SK-N-SH treated with all-trans-retinoic acid at 6 μM for 48 hours (cell line): Measurements from ENCODE around the gene MCEMP1.

Experiments
- ATAC-seq: fragments of 200-7000 bp; cut with Tn5 transposase; 3 replicates; pipeline ENCODE4 v1.9.1; 2020; ENCODE audit warnings: mild to moderate bottlenecking, moderate library complexity
- ARNTL ChIP-seq: fragments of 450-650 bp; formaldehyde crosslinking; IDR thresholded peaks from 2 replicates; pipeline ENCODE4 v1.5.0; 2020; ENCODE audit warnings: low read depth, mild to moderate bottlenecking, moderate library complexity, borderline replicate concordance
- BACH2 ChIP-seq: fragments of 250-450 bp; sonication (Bioruptor Pico); IDR thresholded peaks from 2 replicates; pipeline ENCODE4 v1.9.0; 2021; ENCODE audit warnings: mild to moderate bottlenecking, borderline replicate concordance
- CSDC2 ChIP-seq: fragments of 250-450 bp; sonication (Bioruptor Pico); IDR thresholded peaks from 2 replicates; pipeline ENCODE4 v1.5.0; 2020; ENCODE audit warnings: mild to moderate bottlenecking, moderate library complexity
- ESRRG ChIP-seq: fragments of 250-450 bp; sonication (Bioruptor Pico); IDR thresholded peaks from 2 replicates; pipeline ENCODE4 v1.6.1; 2021; ENCODE audit warnings: mild to moderate bottlenecking
- GLIS3 ChIP-seq: fragments of 250-450 bp; sonication (Bioruptor Pico); IDR thresholded peaks from 2 replicates; pipeline ENCODE4 v1.5.0; 2020; ENCODE audit warnings: mild to moderate bottlenecking, moderate library complexity
- ISL1 ChIP-seq: fragments of 250-450 bp; sonication (Bioruptor Pico); IDR thresholded peaks from 2 replicates; pipeline ENCODE4 v2.1.2; 2022; ENCODE audit warnings: mild to moderate bottlenecking, moderate library complexity
- OSR1 ChIP-seq: fragments of 250-450 bp; sonication (Bioruptor Pico); IDR thresholded peaks from 2 replicates; pipeline ENCODE4 v1.8.0; 2022; ENCODE audit warnings: moderate library complexity, mild to moderate bottlenecking, inconsistent platforms
- PPARA ChIP-seq: fragments of 250-450 bp; sonication (Bioruptor Pico); IDR thresholded peaks from 2 replicates; pipeline ENCODE4 v1.5.0; 2020; ENCODE audit warnings: mild to moderate bottlenecking, borderline replicate concordance
- RARB ChIP-seq: fragments of 250-450 bp; sonication (Bioruptor Pico); IDR thresholded peaks from 2 replicates; pipeline ENCODE4 v1.8.0; 2021; ENCODE audit warnings: mild to moderate bottlenecking, moderate library complexity
- SNAI2 ChIP-seq: fragments of 250-450 bp; sonication (Bioruptor Pico); IDR thresholded peaks from 2 replicates; pipeline ENCODE4 v1.5.0; 2020; ENCODE audit warnings: mild to moderate bottlenecking, moderate library complexity
- TCF4 ChIP-seq: fragments of 250-450 bp; sonication (Bioruptor Pico); IDR thresholded peaks from 2 replicates; pipeline ENCODE4 v1.8.0; 2021; ENCODE audit warnings: mild to moderate bottlenecking, moderate library complexity, borderline replicate concordance
- TOX ChIP-seq: fragments of 250-450 bp; sonication (Bioruptor Pico); IDR thresholded peaks from 2 replicates; pipeline ENCODE4 v1.8.0; 2021; ENCODE audit warnings: mild to moderate bottlenecking, moderate library complexity, borderline replicate concordance
- ZC3H10 ChIP-seq: fragments of 250-450 bp; sonication (Bioruptor Pico); IDR thresholded peaks from 2 replicates; pipeline ENCODE4 v1.5.1; 2021; ENCODE audit warnings: mild to moderate bottlenecking, moderate library complexity
- ZFP3 ChIP-seq: fragments of 250-450 bp; sonication (Bioruptor Pico); IDR thresholded peaks from 2 replicates; pipeline ENCODE4 v1.5.0; 2020; ENCODE audit warnings: mild to moderate bottlenecking, moderate library complexity
- ZFP30 ChIP-seq: fragments of 450-650 bp; formaldehyde crosslinking; IDR thresholded peaks from 2 replicates; pipeline ENCODE4 v1.5.0; 2022; ENCODE audit warnings: mild to moderate bottlenecking, moderate library complexity
- ZNF565 ChIP-seq: fragments of 450-650 bp; formaldehyde crosslinking; conservative IDR thresholded peaks from 2 replicates; pipeline ENCODE4 v1.5.0; 2020; ENCODE audit warnings: low read depth, mild to moderate bottlenecking, moderate library complexity
- ZNF70 ChIP-seq: fragments of 450-650 bp; formaldehyde crosslinking; IDR thresholded peaks from 2 replicates; pipeline ENCODE4 v1.5.0; 2020; ENCODE audit warnings: mild to moderate bottlenecking, moderate library complexity
- ZNF8 ChIP-seq: fragments of 450-650 bp; formaldehyde crosslinking; IDR thresholded peaks from 2 replicates; pipeline ENCODE4 v1.5.0; 2020; ENCODE audit warnings: mild to moderate bottlenecking, moderate library complexity
- TF ChIP-seq, protein P1 (sequence below): fragments of 250-450 bp; sonication (Bioruptor Pico); IDR thresholded peaks from 2 replicates; pipeline ENCODE4 v1.8.0; 2021; ENCODE audit warnings: low read depth, mild to moderate bottlenecking, moderate library complexity, borderline replicate concordance
- TF ChIP-seq, protein P2 (sequence below): fragments of 250-450 bp; sonication (Bioruptor Pico); IDR thresholded peaks from 2 replicates; pipeline ENCODE4 v1.5.1; 2021; ENCODE audit warnings: mild to moderate bottlenecking, moderate library complexity
- TF ChIP-seq, protein P3 (sequence below): fragments of 250-450 bp; sonication (Bioruptor Pico); IDR thresholded peaks from 2 replicates; pipeline ENCODE4 v1.8.0; 2020; ENCODE audit warnings: mild to moderate bottlenecking, moderate library complexity, borderline replicate concordance
- TF ChIP-seq, protein P4 (sequence below): fragments of 250-450 bp; sonication (Bioruptor Pico); IDR thresholded peaks from 2 replicates; pipeline ENCODE4 v1.5.0; 2020; ENCODE audit warnings: mild to moderate bottlenecking, moderate library complexity
- TF ChIP-seq, protein P5 (sequence below): fragments of 250-450 bp; sonication (Bioruptor Pico); IDR thresholded peaks from 2 replicates; pipeline ENCODE4 v1.5.1; 2020; ENCODE audit warnings: low read depth, mild to moderate bottlenecking, moderate library complexity

MCEMP1 gene

DNA sequence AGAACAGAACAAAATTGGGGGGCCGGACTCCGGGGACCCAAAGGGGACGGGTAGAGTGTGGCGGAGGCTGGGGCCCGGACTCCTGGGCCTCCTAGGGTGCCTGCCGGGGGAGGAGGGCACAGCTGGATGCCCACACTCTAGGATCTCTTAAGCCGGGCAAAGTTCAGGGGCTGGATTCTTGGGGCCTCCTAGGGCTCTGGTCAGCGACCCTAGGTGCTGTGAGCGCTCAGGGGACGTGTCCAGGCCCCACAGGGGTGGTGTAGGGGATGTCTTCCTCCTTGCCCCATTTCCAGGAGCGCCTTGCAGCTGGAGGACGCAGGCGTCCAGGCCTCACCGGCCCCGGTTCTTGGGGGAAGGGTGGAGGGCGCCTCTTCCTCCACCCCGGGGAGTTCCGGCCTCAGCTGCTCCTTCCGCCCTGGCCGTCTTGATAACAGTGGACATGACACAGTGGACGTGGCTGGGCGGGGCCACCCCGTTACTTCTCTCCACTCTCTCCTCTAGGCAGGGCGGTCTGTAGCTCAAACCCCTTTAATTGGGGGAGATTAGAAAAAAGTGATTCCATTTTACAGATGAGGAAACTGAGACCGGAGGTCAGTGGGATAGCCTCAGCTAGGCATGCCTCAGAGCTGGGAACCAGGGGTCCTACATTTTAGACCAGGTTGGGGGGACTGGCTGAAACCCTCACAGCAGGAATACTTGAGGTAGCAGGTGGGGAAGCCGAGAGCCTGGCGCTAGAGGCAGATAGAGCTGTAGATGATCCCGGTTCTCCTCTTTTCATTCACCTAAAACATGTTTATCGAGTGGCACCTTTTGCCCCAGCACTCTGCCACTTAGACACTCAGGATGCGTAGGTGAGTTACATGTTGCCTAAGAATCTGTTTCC lies 39.3 kb upstream of the MCEMP1 start:
- no peak for ATAC-seq
- no peak for TF ChIP-seq ZNF565 (CRISPR knock-in tag)
- TF ChIP-seq ZFP3 (CRISPR knock-in tag), result no peak
- no peak for TF ChIP-seq ISL1 (CRISPR knock-in tag)
- TF ChIP-seq, protein P1, sequence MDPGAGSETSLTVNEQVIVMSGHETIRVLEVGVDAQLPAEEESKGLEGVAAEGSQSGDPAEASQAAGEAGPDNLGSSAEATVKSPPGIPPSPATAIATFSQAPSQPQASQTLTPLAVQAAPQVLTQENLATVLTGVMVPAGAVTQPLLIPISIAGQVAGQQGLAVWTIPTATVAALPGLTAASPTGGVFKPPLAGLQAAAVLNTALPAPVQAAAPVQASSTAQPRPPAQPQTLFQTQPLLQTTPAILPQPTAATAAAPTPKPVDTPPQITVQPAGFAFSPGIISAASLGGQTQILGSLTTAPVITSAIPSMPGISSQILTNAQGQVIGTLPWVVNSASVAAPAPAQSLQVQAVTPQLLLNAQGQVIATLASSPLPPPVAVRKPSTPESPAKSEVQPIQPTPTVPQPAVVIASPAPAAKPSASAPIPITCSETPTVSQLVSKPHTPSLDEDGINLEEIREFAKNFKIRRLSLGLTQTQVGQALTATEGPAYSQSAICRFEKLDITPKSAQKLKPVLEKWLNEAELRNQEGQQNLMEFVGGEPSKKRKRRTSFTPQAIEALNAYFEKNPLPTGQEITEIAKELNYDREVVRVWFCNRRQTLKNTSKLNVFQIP (CRISPR knock-in tag), result no peak
- no peak for TF ChIP-seq ZNF70 (CRISPR knock-in tag)
- no peak for TF ChIP-seq TOX (CRISPR knock-in tag)
- no peak for TF ChIP-seq ZFP30 (CRISPR knock-in tag)
- TF ChIP-seq, protein P2, sequence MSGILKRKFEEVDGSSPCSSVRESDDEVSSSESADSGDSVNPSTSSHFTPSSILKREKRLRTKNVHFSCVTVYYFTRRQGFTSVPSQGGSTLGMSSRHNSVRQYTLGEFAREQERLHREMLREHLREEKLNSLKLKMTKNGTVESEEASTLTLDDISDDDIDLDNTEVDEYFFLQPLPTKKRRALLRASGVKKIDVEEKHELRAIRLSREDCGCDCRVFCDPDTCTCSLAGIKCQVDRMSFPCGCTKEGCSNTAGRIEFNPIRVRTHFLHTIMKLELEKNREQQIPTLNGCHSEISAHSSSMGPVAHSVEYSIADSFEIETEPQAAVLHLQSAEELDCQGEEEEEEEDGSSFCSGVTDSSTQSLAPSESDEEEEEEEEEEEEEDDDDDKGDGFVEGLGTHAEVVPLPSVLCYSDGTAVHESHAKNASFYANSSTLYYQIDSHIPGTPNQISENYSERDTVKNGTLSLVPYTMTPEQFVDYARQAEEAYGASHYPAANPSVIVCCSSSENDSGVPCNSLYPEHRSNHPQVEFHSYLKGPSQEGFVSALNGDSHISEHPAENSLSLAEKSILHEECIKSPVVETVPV (CRISPR knock-in tag), result no peak
- no peak for TF ChIP-seq ESRRG
- no peak for TF ChIP-seq CSDC2
- TF ChIP-seq, protein P3, sequence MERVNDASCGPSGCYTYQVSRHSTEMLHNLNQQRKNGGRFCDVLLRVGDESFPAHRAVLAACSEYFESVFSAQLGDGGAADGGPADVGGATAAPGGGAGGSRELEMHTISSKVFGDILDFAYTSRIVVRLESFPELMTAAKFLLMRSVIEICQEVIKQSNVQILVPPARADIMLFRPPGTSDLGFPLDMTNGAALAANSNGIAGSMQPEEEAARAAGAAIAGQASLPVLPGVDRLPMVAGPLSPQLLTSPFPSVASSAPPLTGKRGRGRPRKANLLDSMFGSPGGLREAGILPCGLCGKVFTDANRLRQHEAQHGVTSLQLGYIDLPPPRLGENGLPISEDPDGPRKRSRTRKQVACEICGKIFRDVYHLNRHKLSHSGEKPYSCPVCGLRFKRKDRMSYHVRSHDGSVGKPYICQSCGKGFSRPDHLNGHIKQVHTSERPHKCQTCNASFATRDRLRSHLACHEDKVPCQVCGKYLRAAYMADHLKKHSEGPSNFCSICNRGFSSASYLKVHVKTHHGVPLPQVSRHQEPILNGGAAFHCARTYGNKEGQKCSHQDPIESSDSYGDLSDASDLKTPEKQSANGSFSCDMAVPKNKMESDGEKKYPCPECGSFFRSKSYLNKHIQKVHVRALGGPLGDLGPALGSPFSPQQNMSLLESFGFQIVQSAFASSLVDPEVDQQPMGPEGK, result no peak
- no peak for TF ChIP-seq GLIS3 (CRISPR knock-in tag)
- no peak for TF ChIP-seq ARNTL (CRISPR knock-in tag)
- no peak for TF ChIP-seq ZC3H10
- TF ChIP-seq RARB (CRISPR knock-in tag), result no peak
- TF ChIP-seq BACH2, result no peak
- TF ChIP-seq, protein P4, sequence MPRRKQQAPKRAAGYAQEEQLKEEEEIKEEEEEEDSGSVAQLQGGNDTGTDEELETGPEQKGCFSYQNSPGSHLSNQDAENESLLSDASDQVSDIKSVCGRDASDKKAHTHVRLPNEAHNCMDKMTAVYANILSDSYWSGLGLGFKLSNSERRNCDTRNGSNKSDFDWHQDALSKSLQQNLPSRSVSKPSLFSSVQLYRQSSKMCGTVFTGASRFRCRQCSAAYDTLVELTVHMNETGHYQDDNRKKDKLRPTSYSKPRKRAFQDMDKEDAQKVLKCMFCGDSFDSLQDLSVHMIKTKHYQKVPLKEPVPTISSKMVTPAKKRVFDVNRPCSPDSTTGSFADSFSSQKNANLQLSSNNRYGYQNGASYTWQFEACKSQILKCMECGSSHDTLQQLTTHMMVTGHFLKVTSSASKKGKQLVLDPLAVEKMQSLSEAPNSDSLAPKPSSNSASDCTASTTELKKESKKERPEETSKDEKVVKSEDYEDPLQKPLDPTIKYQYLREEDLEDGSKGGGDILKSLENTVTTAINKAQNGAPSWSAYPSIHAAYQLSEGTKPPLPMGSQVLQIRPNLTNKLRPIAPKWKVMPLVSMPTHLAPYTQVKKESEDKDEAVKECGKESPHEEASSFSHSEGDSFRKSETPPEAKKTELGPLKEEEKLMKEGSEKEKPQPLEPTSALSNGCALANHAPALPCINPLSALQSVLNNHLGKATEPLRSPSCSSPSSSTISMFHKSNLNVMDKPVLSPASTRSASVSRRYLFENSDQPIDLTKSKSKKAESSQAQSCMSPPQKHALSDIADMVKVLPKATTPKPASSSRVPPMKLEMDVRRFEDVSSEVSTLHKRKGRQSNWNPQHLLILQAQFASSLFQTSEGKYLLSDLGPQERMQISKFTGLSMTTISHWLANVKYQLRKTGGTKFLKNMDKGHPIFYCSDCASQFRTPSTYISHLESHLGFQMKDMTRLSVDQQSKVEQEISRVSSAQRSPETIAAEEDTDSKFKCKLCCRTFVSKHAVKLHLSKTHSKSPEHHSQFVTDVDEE, result no peak
- no peak for TF ChIP-seq SNAI2
- TF ChIP-seq, all 23 proteins: peak for 0

DNA sequence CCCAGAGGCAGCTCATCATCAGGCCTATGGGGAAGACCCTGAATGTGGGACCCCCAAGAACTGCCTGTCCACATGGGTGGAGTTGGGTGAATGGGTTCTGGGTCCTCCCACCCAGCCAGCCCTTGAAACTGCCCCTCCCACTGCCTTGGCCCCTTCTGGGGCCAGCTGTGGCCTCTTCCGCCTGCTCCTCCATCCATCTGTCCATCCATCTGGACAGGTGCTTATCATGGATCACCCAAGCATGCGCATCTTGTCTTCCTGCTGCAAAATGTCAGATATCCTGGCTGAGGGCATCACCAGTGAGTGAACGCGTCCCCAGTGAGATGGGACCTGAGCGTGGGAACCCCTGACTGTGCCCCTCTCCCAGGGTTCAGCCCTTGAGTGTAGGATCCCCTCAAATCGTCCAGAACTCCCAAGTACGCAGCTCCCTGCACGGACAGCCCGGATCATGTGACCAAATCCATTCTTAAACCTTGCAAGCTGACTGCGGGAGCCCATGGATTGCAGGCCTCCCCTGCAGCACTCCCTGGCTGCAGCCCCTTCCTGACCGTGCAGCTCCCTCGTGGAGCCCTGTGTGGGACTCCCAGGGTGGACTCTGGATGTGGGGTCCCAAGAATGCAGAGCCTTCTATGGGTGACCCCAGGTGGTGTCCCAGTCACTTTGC lies 38.0 kb upstream of the MCEMP1 start:
- ATAC-seq, result no peak
- TF ChIP-seq OSR1 (CRISPR knock-in tag), result no peak
- TF ChIP-seq RARB (CRISPR knock-in tag), result no peak
- no peak for TF ChIP-seq ISL1 (CRISPR knock-in tag)
- TF ChIP-seq ZFP3 (CRISPR knock-in tag), result no peak
- TF ChIP-seq ESRRG, result no peak
- no peak for TF ChIP-seq ZNF8 (CRISPR knock-in tag)
- TF ChIP-seq, protein P1 (CRISPR knock-in tag), result no peak
- TF ChIP-seq, protein P2 (CRISPR knock-in tag), result no peak
- TF ChIP-seq TOX (CRISPR knock-in tag), result no peak
- TF ChIP-seq, protein P5, sequence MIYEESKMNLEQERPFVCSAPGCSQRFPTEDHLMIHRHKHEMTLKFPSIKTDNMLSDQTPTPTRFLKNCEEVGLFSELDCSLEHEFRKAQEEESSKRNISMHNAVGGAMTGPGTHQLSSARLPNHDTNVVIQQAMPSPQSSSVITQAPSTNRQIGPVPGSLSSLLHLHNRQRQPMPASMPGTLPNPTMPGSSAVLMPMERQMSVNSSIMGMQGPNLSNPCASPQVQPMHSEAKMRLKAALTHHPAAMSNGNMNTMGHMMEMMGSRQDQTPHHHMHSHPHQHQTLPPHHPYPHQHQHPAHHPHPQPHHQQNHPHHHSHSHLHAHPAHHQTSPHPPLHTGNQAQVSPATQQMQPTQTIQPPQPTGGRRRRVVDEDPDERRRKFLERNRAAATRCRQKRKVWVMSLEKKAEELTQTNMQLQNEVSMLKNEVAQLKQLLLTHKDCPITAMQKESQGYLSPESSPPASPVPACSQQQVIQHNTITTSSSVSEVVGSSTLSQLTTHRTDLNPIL (CRISPR knock-in tag), result no peak
- no peak for TF ChIP-seq BACH2
- TF ChIP-seq, protein P3, result no peak
- TF ChIP-seq TCF4 (CRISPR knock-in tag), result no peak
- TF ChIP-seq PPARA (CRISPR knock-in tag), result no peak
- no peak for TF ChIP-seq ZFP30 (CRISPR knock-in tag)
- TF ChIP-seq CSDC2, result no peak
